CD14-positive monocyte (primary cell): ENCODE measurements around the gene IGFL1. TPM values are rescaled to one million over a fixed set of nuclear protein-coding genes. Genes with fewer than 3 reads are reported as not detected.
A peak's percentile ranks its signal among the peaks of the same experiment; 100 is the strongest.
"Not testable (repeated sequence)": the region's sequence is repeated elsewhere in the genome, so short reads cannot be mapped to it uniquely, and the experiment has no call there.

Experiments
- DNase-seq, 3 donors: peaks; one replicate each; pipeline ENCODE4 v3.0.0-alpha.2; 2011 to 2022
- H2AFZ ChIP-seq: 2 replicates; pipeline ENCODE4 v1.6.0; 2012; ENCODE audit warnings: mild to moderate bottlenecking, low read depth, low read length, inconsistent platforms; ENCODE audit not compliant: insufficient read depth, poor library complexity, severe bottlenecking
- H3K27ac ChIP-seq, 2 donors: 1 replicate in 1 of 2; 2 replicates in 1 of 2; pipeline ENCODE4 v1.5.1; 2012 to 2013; ENCODE audit warnings: low read length in 2 of 2, control low read depth in 1 of 2, inconsistent platforms in 1 of 2, low read depth in 1 of 2, mild to moderate bottlenecking in 1 of 2
- H3K27me3 ChIP-seq, 2 donors: one replicate each; pipeline versions ENCODE4 v1.6.0 to v1.6.1; 2011 to 2013; ENCODE audit warnings: low read length in 2 of 2; ENCODE audit not compliant: control insufficient read depth in 2 of 2, insufficient read depth in 2 of 2
- H3K36me3 ChIP-seq, 2 donors: replicated peaks in 1 of 2; 1 replicate in 1 of 2; 2 replicates in 1 of 2; pipeline versions ENCODE4 v1.5.1 to v1.6.1; 2012 to 2013; ENCODE audit warnings: low read length in 2 of 2, control low read depth in 1 of 2, inconsistent platforms in 1 of 2, mild to moderate bottlenecking in 1 of 2; ENCODE audit not compliant: insufficient read depth in 2 of 2, control insufficient read depth in 1 of 2
- H3K4me1 ChIP-seq, 2 donors: 1 replicate in 1 of 2; 2 replicates in 1 of 2; pipeline versions ENCODE4 v1.5.1 to v1.6.1; 2012 to 2013; ENCODE audit warnings: low read length in 2 of 2, control low read depth in 1 of 2, inconsistent platforms in 1 of 2, mild to moderate bottlenecking in 1 of 2, moderate library complexity in 1 of 2; ENCODE audit not compliant: insufficient read depth in 2 of 2, control insufficient read depth in 1 of 2
- H3K4me2 ChIP-seq: replicated peaks from 2 replicates; pipeline ENCODE3; 2012; ENCODE audit warnings: low read length, moderate library complexity, mild to moderate bottlenecking; ENCODE audit not compliant: poor library complexity, severe bottlenecking; ENCODE audit errors: extremely low read depth
- H3K4me3 ChIP-seq, 3 experiments: fragments of 200-600 bp in 1 of 3; sonication (generic) in 1 of 3; replicated peaks in 1 of 3; 1 replicate in 2 of 3; 2 replicates in 1 of 3; pipeline ENCODE4 v1.5.1; 2011 to 2013; ENCODE audit warnings: low read length in 3 of 3, mild to moderate bottlenecking in 3 of 3, control low read depth in 2 of 3, low read depth in 2 of 3, inconsistent platforms in 1 of 3, moderate library complexity in 1 of 3
- H3K79me2 ChIP-seq: 2 replicates; pipeline ENCODE4 v1.6.0; 2012; ENCODE audit warnings: mild to moderate bottlenecking, control low read depth, inconsistent platforms, low read length, moderate library complexity; ENCODE audit not compliant: insufficient read depth
- H3K9ac ChIP-seq: 2 replicates; pipeline ENCODE4 v1.6.0; 2017; ENCODE audit warnings: low read length, mild to moderate bottlenecking; ENCODE audit not compliant: insufficient read depth, poor library complexity, severe bottlenecking
- H3K9me3 ChIP-seq, 2 donors: replicated peaks in 1 of 2; 1 replicate in 1 of 2; 2 replicates in 1 of 2; pipeline versions ENCODE4 v1.5.1 to v1.6.1; 2012 to 2013; ENCODE audit warnings: low read length in 2 of 2, control low read depth in 1 of 2; ENCODE audit not compliant: control insufficient read depth in 1 of 2, insufficient read depth in 1 of 2
- H4K20me1 ChIP-seq: 2 replicates; pipeline ENCODE4 v1.6.0; 2012; ENCODE audit warnings: mild to moderate bottlenecking, low read length, control low read depth, moderate library complexity; ENCODE audit not compliant: insufficient read depth
- H3K27ac Mint-ChIP-seq, 7 donors: one replicate each; pipeline ENCODE4 v1.8.0; 2020; ENCODE audit warnings: mild to moderate bottlenecking in 7 of 7, mixed read lengths in 7 of 7, moderate library complexity in 6 of 7, inconsistent platforms in 2 of 7
- H3K27me3 Mint-ChIP-seq, 3 donors: one replicate each; pipeline ENCODE4 v1.8.0; 2021 to 2022; ENCODE audit warnings: low read depth in 3 of 3, mild to moderate bottlenecking in 3 of 3, mixed read lengths in 3 of 3, moderate library complexity in 3 of 3, inconsistent platforms in 1 of 3
- H3K36me3 Mint-ChIP-seq, 2 donors: one replicate each; pipeline ENCODE4 v1.8.0; 2020; ENCODE audit warnings: mixed read lengths in 2 of 2, inconsistent platforms in 1 of 2, mild to moderate bottlenecking in 1 of 2
- H3K4me1 Mint-ChIP-seq: one replicate; pipeline ENCODE4 v1.8.0; 2020; ENCODE audit warnings: mild to moderate bottlenecking, mixed read lengths
- H3K4me3 Mint-ChIP-seq, 2 donors: one replicate each; pipeline ENCODE4 v1.8.0; 2020; ENCODE audit warnings: mild to moderate bottlenecking in 2 of 2, mixed read lengths in 2 of 2, moderate library complexity in 1 of 2
- H3K9me3 Mint-ChIP-seq, 7 donors: one replicate each; pipeline ENCODE4 v1.8.0; 2020 to 2022; ENCODE audit warnings: mixed read lengths in 7 of 7, mild to moderate bottlenecking in 6 of 7, moderate library complexity in 6 of 7, inconsistent platforms in 2 of 7
- WGBS: methylation state at CpG from one replicate; pipeline ENCODE4 v1.1.5; 2013; ENCODE audit warnings: missing lambda C conversion rate; ENCODE audit not compliant: insufficient coverage; 5-methylcytosine and 5-hydroxymethylcytosine counted together
- intact Hi-C, 2 donors: fragments of 100-400 bp; cut with micrococcal nuclease; formaldehyde crosslinking; loops; one replicate each; pipeline versions ENCODE4 v1.15.0 to v1.15.1; 2023
- polyA plus RNA-seq, 3 donors: library from polyadenylated mRNA; depleted of rRNA in 1 of 3; unstranded in 2 of 3; stranded (reverse) in 1 of 3; fragments of 300-500 nt in 2 of 3; fragments of >200 nt in 1 of 3; fragmentation: Illumina TruSeq in 2 of 3; gene quantifications; 1 replicate in 2 of 3; 2 replicates in 1 of 3; pipeline ENCODE4 v1.2.3, GENCODE V29; 2012 to 2021
- TF ChIP-seq, protein P1 (sequence below): fragments of 200-600 bp; IDR thresholded peaks from one replicate; pipeline ENCODE4 v1.8.0; 2022; ENCODE audit warnings: antibody characterized with exemption, mild to moderate bottlenecking

The IGFL1 gene
- polyA plus RNA-seq, 3 donors: not detected

DNA sequence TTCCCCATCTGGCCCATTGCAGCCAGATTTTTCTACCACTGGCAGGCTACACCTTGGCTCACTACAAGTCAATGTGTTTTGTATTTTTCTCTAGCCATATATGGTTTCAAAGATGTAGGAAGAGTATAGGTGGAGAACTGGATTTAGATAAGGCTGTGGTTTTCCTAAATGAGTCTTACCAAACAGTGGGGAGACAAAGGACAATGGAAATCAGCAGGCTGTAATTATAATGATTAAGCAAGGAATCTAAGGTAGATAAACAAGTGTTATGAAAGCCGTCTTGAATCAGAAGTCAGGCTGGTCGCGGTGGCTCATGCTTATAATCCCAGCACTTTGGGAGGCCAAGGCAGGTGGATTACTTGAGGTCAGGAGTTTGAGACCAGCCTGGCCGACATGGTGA lies 11.2 kb downstream of the IGFL1 start:
- H3K4me1 ChIP-seq: no peaks in the 10 kb centered on the region
- Mint-ChIP-seq H3K36me3 (no peaks in the 10 kb centered on the region), H3K27ac (no peak overlapping the region), H3K4me1 (no peaks in the 10 kb centered on the region), H3K4me3 (no peak overlapping the region), H3K27me3 (peaks cover 34 to 47% (median 39%) of the 10 kb centered on the region in 3 donors), H3K9me3 (peaks cover 0 to 1% (median 0%) of the 10 kb centered on the region in 7 donors)
- no peak overlapping the region for H3K9ac ChIP-seq
- H3K9me3 ChIP-seq: no peaks in the 10 kb centered on the region
- H4K20me1 ChIP-seq: no peaks in the 10 kb centered on the region
- no peaks in the 10 kb centered on the region for H3K36me3 ChIP-seq
- H3K27me3 ChIP-seq: peaks cover 8 to 12% of the 10 kb centered on the region in 2 donors
- no peaks in the 10 kb centered on the region for H3K79me2 ChIP-seq
- no peak for DNase-seq
- 43% methylated on average over 1 of the region's 4 CpGs for WGBS
- TF ChIP-seq, protein P1, sequence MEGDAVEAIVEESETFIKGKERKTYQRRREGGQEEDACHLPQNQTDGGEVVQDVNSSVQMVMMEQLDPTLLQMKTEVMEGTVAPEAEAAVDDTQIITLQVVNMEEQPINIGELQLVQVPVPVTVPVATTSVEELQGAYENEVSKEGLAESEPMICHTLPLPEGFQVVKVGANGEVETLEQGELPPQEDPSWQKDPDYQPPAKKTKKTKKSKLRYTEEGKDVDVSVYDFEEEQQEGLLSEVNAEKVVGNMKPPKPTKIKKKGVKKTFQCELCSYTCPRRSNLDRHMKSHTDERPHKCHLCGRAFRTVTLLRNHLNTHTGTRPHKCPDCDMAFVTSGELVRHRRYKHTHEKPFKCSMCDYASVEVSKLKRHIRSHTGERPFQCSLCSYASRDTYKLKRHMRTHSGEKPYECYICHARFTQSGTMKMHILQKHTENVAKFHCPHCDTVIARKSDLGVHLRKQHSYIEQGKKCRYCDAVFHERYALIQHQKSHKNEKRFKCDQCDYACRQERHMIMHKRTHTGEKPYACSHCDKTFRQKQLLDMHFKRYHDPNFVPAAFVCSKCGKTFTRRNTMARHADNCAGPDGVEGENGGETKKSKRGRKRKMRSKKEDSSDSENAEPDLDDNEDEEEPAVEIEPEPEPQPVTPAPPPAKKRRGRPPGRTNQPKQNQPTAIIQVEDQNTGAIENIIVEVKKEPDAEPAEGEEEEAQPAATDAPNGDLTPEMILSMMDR: no peak
- H3K4me3 ChIP-seq: no peak overlapping the region
- H3K4me2 ChIP-seq: no peak overlapping the region
- intact Hi-C loops: no loop called here
- H2AFZ ChIP-seq: no peak overlapping the region
- no peak overlapping the region for H3K27ac ChIP-seq

DNA sequence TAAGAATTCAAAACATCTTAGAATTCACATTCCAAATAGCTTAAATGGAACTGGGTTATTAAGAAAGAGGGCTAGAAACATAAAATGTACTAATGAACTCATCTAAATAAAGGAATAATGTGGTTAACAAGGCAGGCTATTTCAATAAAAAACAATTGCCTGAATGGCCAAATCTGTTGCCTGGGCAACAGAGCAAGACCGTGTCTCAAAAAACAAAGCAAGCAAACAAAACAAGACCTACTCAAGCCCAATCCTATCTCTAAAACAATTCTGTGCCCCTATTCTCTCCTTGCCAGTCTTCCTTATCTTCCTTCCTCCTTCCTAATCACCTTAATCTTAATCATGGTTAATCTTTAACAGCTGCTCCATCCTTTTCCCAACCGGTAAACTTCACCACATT lies 12.1 kb downstream of the IGFL1 start:
- Histone ChIP-seq H3K36me3 (no peaks in the 10 kb centered on the region), H2AFZ (no peak overlapping the region), H3K79me2 (no peaks in the 10 kb centered on the region), H3K4me1 (no peaks in the 10 kb centered on the region), H3K4me3 (no peak overlapping the region), H4K20me1 (no peaks in the 10 kb centered on the region), H3K9me3 (no peaks in the 10 kb centered on the region), H3K9ac (no peak overlapping the region), H3K27me3 (peaks cover 11 to 14% of the 10 kb centered on the region in 2 donors), H3K4me2 (no peak overlapping the region), H3K27ac (no peak overlapping the region)
- no peaks in the 10 kb centered on the region for H3K4me1 Mint-ChIP-seq
- 62% methylated on average over 1 of the region's 2 CpGs for WGBS
- no peak for DNase-seq
- H3K27ac Mint-ChIP-seq: no peak overlapping the region
- intact Hi-C loops: no loop called here
- H3K27me3 Mint-ChIP-seq: peaks cover 35 to 50% (median 40%) of the 10 kb centered on the region in 3 donors
- TF ChIP-seq, protein P1: no peak
- H3K9me3 Mint-ChIP-seq: peaks cover 0 to 1% (median 0%) of the 10 kb centered on the region in 7 donors
- H3K36me3 Mint-ChIP-seq: no peaks in the 10 kb centered on the region
- H3K4me3 Mint-ChIP-seq: peak overlapping the region in 1 of 2 donors; percentile 47

DNA sequence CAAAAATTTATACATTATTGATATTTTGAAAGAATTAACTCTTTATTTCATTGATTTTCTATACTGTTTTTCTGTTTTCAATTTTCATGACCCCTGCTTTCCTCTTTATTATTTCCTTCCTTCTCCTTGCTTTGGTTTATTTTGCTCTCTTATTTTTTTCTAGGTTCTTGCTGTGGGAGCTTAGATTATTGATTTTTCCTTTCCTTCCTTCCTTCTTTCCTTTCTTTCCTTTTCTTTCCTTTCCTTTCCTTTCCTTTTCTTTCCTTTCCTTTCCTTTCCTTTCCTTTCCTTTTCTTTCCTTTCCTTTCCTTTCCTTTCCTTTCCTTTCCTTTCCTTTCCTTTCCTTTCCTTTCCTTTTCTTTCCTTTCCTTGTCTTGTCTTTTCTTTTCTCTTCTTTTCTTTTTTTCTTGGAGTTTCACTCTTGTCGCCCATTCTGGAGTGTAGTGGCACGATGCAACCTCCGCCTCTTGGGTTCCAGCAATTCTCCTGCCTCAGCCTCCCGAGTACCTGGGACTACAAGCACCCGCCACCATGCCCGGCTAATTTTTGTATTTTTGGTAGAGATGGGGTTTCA lies 13.6 kb downstream of the IGFL1 start:
- H3K36me3 Mint-ChIP-seq, H2AFZ ChIP-seq, H3K4me2 ChIP-seq, H3K27ac ChIP-seq, H3K36me3 ChIP-seq, H3K4me1 Mint-ChIP-seq, H4K20me1 ChIP-seq, H3K4me3 Mint-ChIP-seq, DNase-seq, H3K9me3 Mint-ChIP-seq, intact Hi-C loops, H3K9me3 ChIP-seq, H3K9ac ChIP-seq, H3K4me1 ChIP-seq, H3K4me3 ChIP-seq, H3K79me2 ChIP-seq, H3K27ac Mint-ChIP-seq: not testable (repeated sequence)
- peaks cover 13 to 15% of the 10 kb centered on the region in 2 donors for H3K27me3 ChIP-seq
- no CpG with 5 or more reads among the region's 6 CpGs for WGBS
- peaks cover 38 to 54% (median 40%) of the 10 kb centered on the region in 3 donors for H3K27me3 Mint-ChIP-seq
